ENCODE measurements around the gene GAST. TPM values are rescaled to one million over a fixed set of nuclear protein-coding genes. Genes with fewer than 3 reads are reported as not detected.

The GAST gene
- total and polyA plus RNA-seq, 2 of the 13 experiments (the other 11 are each of a cell fraction or from before 2014, with no cell fraction given) = 0.32 to 0.42 TPM

GRCh38 chr17:41665566-41666236, 46.4 kb upstream of the GAST start (continued):
- TF ChIP-seq PTBP1 (IDR thresholded peaks at IDR 0.05; ENCODE audit: low read depth, low read length, poor library complexity, severe bottlenecking) (no peak), PAF1 (CRISPR knock-in tag; IDR thresholded peaks at IDR 0.05) (no peak), CBX1 (IDR thresholded peaks at IDR 0.05; ENCODE audit: low read depth) (no peak), ZNF709 (CRISPR knock-in tag; IDR thresholded peaks at IDR 0.05) (no peak), DRAP1 (CRISPR knock-in tag; IDR thresholded peaks at IDR 0.05) (peak; percentile 77), MED13 (CRISPR knock-in tag; IDR thresholded peaks at IDR 0.05) (no peak), ZNF737 (CRISPR knock-in tag; IDR thresholded peaks at IDR 0.05; ENCODE audit: borderline replicate concordance) (no peak), SKIL (CRISPR knock-in tag; IDR thresholded peaks at IDR 0.05; ENCODE audit: borderline replicate concordance) (no peak), PATZ1 (CRISPR knock-in tag; IDR thresholded peaks at IDR 0.05) (peak; percentile 77), HNRNPH1 (optimal IDR thresholded peaks at IDR 0.05; ENCODE audit: low read depth, low read length) (no peak), ZNF777 (CRISPR knock-in tag; IDR thresholded peaks at IDR 0.05) (no peak; the same call in 1 of the 2 replicates), ARID3A (IDR thresholded peaks at IDR 0.05; ENCODE audit: low read depth, low read length) (no peak), RFXAP (CRISPR knock-in tag; IDR thresholded peaks at IDR 0.05; ENCODE audit: borderline replicate concordance) (no peak), ZNF414 (CRISPR knock-in tag; IDR thresholded peaks at IDR 0.05) (no peak), ZNF451 (CRISPR knock-in tag; IDR thresholded peaks at IDR 0.05) (peak; percentile 94; the same call in 1 of the 2 replicates), MNT (IDR thresholded peaks at IDR 0.05) (no peak), ZBTB8A (CRISPR knock-in tag; IDR thresholded peaks at IDR 0.05; ENCODE audit: borderline replicate concordance, low read depth) (no peak; the same call in 1 of the 2 replicates), POLR2A (IDR thresholded peaks at IDR 0.05; ENCODE audit: insufficient read depth in 1 of 2, low read depth in 2 of 2, low read length in 2 of 2) (peak in 1 of 2 experiments; percentile 66; a peak in 2 of 4 replicates), RCOR2 (CRISPR knock-in tag; IDR thresholded peaks at IDR 0.05) (no peak)

Data from HepG2 (cell line).